ENCODE results near the gene FRMD3.

Gene FRMD3

DNA sequence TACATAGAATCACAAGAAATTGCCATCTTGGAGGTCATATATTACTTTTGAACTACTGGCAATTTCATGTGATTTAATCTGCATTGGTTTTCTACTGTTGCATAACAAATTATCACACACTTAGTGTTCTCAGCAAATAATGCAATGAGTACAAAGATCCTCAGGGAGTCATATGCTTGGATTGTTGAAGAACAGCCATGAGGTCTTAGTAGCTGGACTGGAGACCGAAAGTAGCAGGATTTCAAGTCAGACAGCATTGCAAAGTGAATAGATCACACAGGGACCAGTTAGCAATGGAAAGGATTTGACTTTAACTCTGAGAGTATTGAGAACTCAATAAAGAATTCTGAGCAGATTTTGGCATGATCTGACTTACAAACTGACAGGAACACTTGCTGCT is 32.2 kb upstream of the FRMD3 start:
- no peaks in the 10 kb centered on the region for H3K79me2 ChIP-seq (ENCODE audit: insufficient read depth, low read length)
- H3K27me3 ChIP-seq (ENCODE audit: insufficient read depth, low read length, poor library complexity, severe bottlenecking), result no peaks in the 10 kb centered on the region
- H3F3A ChIP-seq (ENCODE audit: low read depth), result no peaks in the 10 kb centered on the region
- H3K9ac ChIP-seq (ENCODE audit: low read depth, low read length, poor library complexity, severe bottlenecking), result no peak overlapping the region
- no peaks in the 10 kb centered on the region for H3K9me3 ChIP-seq (ENCODE audit: insufficient read depth, low read depth, low read length)
- TF ChIP-seq, protein P1, sequence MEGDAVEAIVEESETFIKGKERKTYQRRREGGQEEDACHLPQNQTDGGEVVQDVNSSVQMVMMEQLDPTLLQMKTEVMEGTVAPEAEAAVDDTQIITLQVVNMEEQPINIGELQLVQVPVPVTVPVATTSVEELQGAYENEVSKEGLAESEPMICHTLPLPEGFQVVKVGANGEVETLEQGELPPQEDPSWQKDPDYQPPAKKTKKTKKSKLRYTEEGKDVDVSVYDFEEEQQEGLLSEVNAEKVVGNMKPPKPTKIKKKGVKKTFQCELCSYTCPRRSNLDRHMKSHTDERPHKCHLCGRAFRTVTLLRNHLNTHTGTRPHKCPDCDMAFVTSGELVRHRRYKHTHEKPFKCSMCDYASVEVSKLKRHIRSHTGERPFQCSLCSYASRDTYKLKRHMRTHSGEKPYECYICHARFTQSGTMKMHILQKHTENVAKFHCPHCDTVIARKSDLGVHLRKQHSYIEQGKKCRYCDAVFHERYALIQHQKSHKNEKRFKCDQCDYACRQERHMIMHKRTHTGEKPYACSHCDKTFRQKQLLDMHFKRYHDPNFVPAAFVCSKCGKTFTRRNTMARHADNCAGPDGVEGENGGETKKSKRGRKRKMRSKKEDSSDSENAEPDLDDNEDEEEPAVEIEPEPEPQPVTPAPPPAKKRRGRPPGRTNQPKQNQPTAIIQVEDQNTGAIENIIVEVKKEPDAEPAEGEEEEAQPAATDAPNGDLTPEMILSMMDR (conservative IDR thresholded peaks at IDR 0.05; ENCODE audit: low read length), result no peak
- TF ChIP-seq EZH2phosphoT487 (IDR thresholded peaks at IDR 0.05; ENCODE audit: borderline replicate concordance), result no peak
- no peaks in the 10 kb centered on the region for H3K36me3 ChIP-seq (ENCODE audit: insufficient read depth, low read length)
- H4K20me1 ChIP-seq (ENCODE audit: insufficient read depth, low read length, poor library complexity, severe bottlenecking), result no peaks in the 10 kb centered on the region
- no peak overlapping the region for H3K4me3 ChIP-seq (ENCODE audit: low read length, poor library complexity, severe bottlenecking)
- no peaks in the 10 kb centered on the region for H3K9me2 ChIP-seq (replicated peaks; ENCODE audit: low read depth, low read length)
- H2AFZ ChIP-seq (ENCODE audit: low read length), result no peak overlapping the region
- H3K4me2 ChIP-seq (ENCODE audit: low read depth, low read length, poor library complexity, severe bottlenecking), result no peak overlapping the region
- peaks cover 23% of the 10 kb centered on the region for H3K4me1 ChIP-seq (ENCODE audit: insufficient read depth, low read length, poor library complexity, severe bottlenecking)

DNA sequence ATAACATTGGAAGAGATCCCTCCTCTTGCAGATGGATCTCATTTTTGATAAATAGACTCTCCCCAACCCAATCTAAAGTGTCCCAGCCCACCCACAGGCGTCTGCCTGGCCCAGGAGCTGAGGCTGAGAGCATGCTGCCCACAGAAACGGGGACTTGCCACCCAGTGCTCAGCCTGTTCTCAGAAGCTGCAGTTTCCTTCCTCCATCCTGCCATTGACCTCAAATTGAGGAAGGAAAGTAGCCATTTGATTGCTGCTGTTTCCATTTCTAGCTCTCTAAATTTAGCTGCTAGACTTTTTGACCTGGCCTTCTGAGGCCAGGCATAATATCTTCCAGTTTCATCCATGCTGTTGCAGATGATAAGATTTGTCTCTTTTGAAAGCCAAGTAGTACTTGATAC is 31.1 kb upstream of the FRMD3 start:
- no peaks in the 10 kb centered on the region for H3K9me3 ChIP-seq (ENCODE audit: insufficient read depth, low read depth, low read length)
- H3F3A ChIP-seq (ENCODE audit: low read depth), result no peaks in the 10 kb centered on the region
- H4K20me1 ChIP-seq (ENCODE audit: insufficient read depth, low read length, poor library complexity, severe bottlenecking), result no peaks in the 10 kb centered on the region
- H3K9me2 ChIP-seq (replicated peaks; ENCODE audit: low read depth, low read length), result no peaks in the 10 kb centered on the region
- H3K4me3 ChIP-seq (ENCODE audit: low read length, poor library complexity, severe bottlenecking), result peak overlapping the region; percentile 15
- no peak overlapping the region for H2AFZ ChIP-seq (ENCODE audit: low read length)
- no peaks in the 10 kb centered on the region for H3K36me3 ChIP-seq (ENCODE audit: insufficient read depth, low read length)
- no peaks in the 10 kb centered on the region for H3K79me2 ChIP-seq (ENCODE audit: insufficient read depth, low read length)
- H3K4me1 ChIP-seq (ENCODE audit: insufficient read depth, low read length, poor library complexity, severe bottlenecking), result peaks cover 23% of the 10 kb centered on the region
- peak overlapping the region; percentile 23 for H3K4me2 ChIP-seq (ENCODE audit: low read depth, low read length, poor library complexity, severe bottlenecking)
- H3K9ac ChIP-seq (ENCODE audit: low read depth, low read length, poor library complexity, severe bottlenecking), result no peak overlapping the region
- no peaks in the 10 kb centered on the region for H3K27me3 ChIP-seq (ENCODE audit: insufficient read depth, low read length, poor library complexity, severe bottlenecking)
- TF ChIP-seq, protein P1 (conservative IDR thresholded peaks at IDR 0.05; ENCODE audit: low read length), result no peak
- no peak for TF ChIP-seq EZH2phosphoT487 (IDR thresholded peaks at IDR 0.05; ENCODE audit: borderline replicate concordance)

DNA sequence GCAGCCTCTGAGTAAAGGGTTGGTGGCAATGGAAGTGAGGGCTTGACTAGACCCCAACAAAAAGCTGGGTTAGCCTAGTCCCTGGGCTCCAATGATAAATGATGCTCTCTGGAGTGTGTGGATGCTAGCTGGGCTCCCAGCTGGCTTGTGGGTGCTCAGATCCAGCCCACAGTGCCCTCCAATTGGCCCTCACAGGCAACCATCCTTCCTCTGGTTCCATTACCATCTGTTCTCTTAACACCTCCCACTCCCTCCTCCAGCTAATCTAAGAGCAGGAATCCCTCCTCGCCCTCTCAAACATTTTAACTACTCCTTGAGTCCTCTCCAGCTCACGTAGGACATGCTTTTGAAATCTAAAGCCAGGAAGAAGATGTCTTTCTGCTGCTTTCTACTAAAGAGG is 25.2 kb upstream of the FRMD3 start:
- no peaks in the 10 kb centered on the region for H4K20me1 ChIP-seq (ENCODE audit: insufficient read depth, low read length, poor library complexity, severe bottlenecking)
- no peaks in the 10 kb centered on the region for H3K79me2 ChIP-seq (ENCODE audit: insufficient read depth, low read length)
- H3K9ac ChIP-seq (ENCODE audit: low read depth, low read length, poor library complexity, severe bottlenecking), result no peak overlapping the region
- H3K27me3 ChIP-seq (ENCODE audit: insufficient read depth, low read length, poor library complexity, severe bottlenecking), result no peaks in the 10 kb centered on the region
- H3K4me1 ChIP-seq (ENCODE audit: insufficient read depth, low read length, poor library complexity, severe bottlenecking), result no peaks in the 10 kb centered on the region
- no peaks in the 10 kb centered on the region for H3K36me3 ChIP-seq (ENCODE audit: insufficient read depth, low read length)
- no peaks in the 10 kb centered on the region for H3F3A ChIP-seq (ENCODE audit: low read depth)
- H3K9me3 ChIP-seq (ENCODE audit: insufficient read depth, low read depth, low read length), result no peaks in the 10 kb centered on the region
- no peak overlapping the region for H3K4me2 ChIP-seq (ENCODE audit: low read depth, low read length, poor library complexity, severe bottlenecking)
- H2AFZ ChIP-seq (ENCODE audit: low read length), result no peak overlapping the region
- no peak overlapping the region for H3K4me3 ChIP-seq (ENCODE audit: low read length, poor library complexity, severe bottlenecking)
- TF ChIP-seq EZH2phosphoT487 (IDR thresholded peaks at IDR 0.05; ENCODE audit: borderline replicate concordance), result no peak
- TF ChIP-seq, protein P1 (conservative IDR thresholded peaks at IDR 0.05; ENCODE audit: low read length), result no peak
- no peaks in the 10 kb centered on the region for H3K9me2 ChIP-seq (replicated peaks; ENCODE audit: low read depth, low read length)
